GM12878 (cell line): Measurements from ENCODE around the gene SOCS1. TPM values are rescaled to one million over a fixed set of nuclear protein-coding genes. Genes with fewer than 3 reads are reported as not detected.

Experiments used
- ASH2L ChIP-seq: fragments of 300-600, 200-600 bp; sonication (generic); IDR thresholded peaks from 2 replicates; pipeline ENCODE4 v1.6.1; 2017; ENCODE audit warnings: low read depth, mild to moderate bottlenecking, borderline replicate concordance
- CEBPB ChIP-seq, 2 experiments: fragments of 150-350 bp in 1 of 2; IDR thresholded peaks; 2 replicates each; pipeline ENCODE4 v1.6.1; 2012 to 2014; ENCODE audit warnings: low read depth in 2 of 2, low read length in 2 of 2, borderline replicate concordance in 1 of 2, inconsistent platforms in 1 of 2
- CHD4 ChIP-seq: fragments of 200-600 bp; sonication (generic); IDR thresholded peaks from 2 replicates; pipeline ENCODE4 v1.6.1; 2016; ENCODE audit warnings: mild to moderate bottlenecking
- E2F4 ChIP-seq: IDR thresholded peaks from 2 replicates; pipeline ENCODE4 v1.6.1; 2012; ENCODE audit warnings: low read depth, low read length, improper control_type of control experiment
- EZH2 ChIP-seq: IDR thresholded peaks from 2 replicates; pipeline ENCODE4 v1.6.1; 2012; ENCODE audit warnings: low read depth, mild to moderate bottlenecking, control low read depth, inconsistent platforms, low read length, borderline replicate concordance; ENCODE audit not compliant: control insufficient read depth
- GABPA ChIP-seq: IDR thresholded peaks from 2 replicates; pipeline ENCODE4 v1.6.1; 2014; ENCODE audit warnings: antibody characterized with exemption, low read depth, mild to moderate bottlenecking, inconsistent platforms
- IRF3 ChIP-seq: fragments of 450-650 bp; IDR thresholded peaks from 2 replicates; pipeline ENCODE4 v1.6.1; 2014; ENCODE audit warnings: mild to moderate bottlenecking
- JUNB ChIP-seq: IDR thresholded peaks from 2 replicates; pipeline ENCODE4 v1.6.1; 2016; ENCODE audit warnings: antibody characterized with exemption, mild to moderate bottlenecking
- KLF5 ChIP-seq: fragments of 450-650 bp; IDR thresholded peaks from 2 replicates; pipeline ENCODE4 v1.6.1; 2014; ENCODE audit warnings: mild to moderate bottlenecking; ENCODE audit not compliant: partially characterized antibody
- MEF2B ChIP-seq: fragments of 450-650 bp; IDR thresholded peaks from 2 replicates; pipeline ENCODE4 v1.6.1; 2018; ENCODE audit warnings: mild to moderate bottlenecking, moderate library complexity; ENCODE audit not compliant: partially characterized antibody, poor library complexity, severe bottlenecking
- RFX5 ChIP-seq: IDR thresholded peaks from 2 replicates; pipeline ENCODE4 v1.6.1; 2011; ENCODE audit warnings: low read depth, low read length, improper control_type of control experiment
- SMARCA5 ChIP-seq: fragments of 450-650 bp; IDR thresholded peaks from 2 replicates; pipeline ENCODE4 v1.6.1; 2017; ENCODE audit warnings: mild to moderate bottlenecking
- SREBF2 ChIP-seq: IDR thresholded peaks from 2 replicates; pipeline ENCODE4 v1.6.1; 2012; ENCODE audit warnings: mild to moderate bottlenecking, low read length
- STAT3 ChIP-seq: IDR thresholded peaks from 2 replicates; pipeline ENCODE4 v1.6.1; 2011; ENCODE audit warnings: low read depth, low read length, improper control_type of control experiment
- SUPT20H ChIP-seq: IDR thresholded peaks from 2 replicates; pipeline ENCODE4 v1.6.1; 2011; ENCODE audit warnings: low read depth, mild to moderate bottlenecking, low read length, moderate library complexity, borderline replicate concordance; ENCODE audit not compliant: control insufficient read depth
- TCF3 ChIP-seq: IDR thresholded peaks from 2 replicates; pipeline ENCODE4 v1.6.1; 2012; ENCODE audit warnings: low read depth, mild to moderate bottlenecking, low read length, borderline replicate concordance; ENCODE audit not compliant: insufficient read depth
- ZNF592 ChIP-seq: fragments of 450-650 bp; IDR thresholded peaks from 2 replicates; pipeline ENCODE4 v1.6.1; 2017; ENCODE audit warnings: mild to moderate bottlenecking, moderate library complexity
- polyA plus RNA-seq, 11 experiments: library from polyadenylated mRNA; depleted of rRNA in 4 of 11; unstranded in 6 of 11; stranded (reverse) in 5 of 11; fragments of >200 nt; fragmentation: Nextera tagmentation in 4 of 11; fragmentation: Illumina TruSeq in 1 of 11; extraction: Ambion mirVana in 4 of 11; extraction: Trizol in 1 of 11; gene quantifications; 1 replicate in 1 of 11; 2 replicates in 10 of 11; pipeline versions ENCODE4 v1.2.1 to v1.2.3, GENCODE V29; 2011 to 2016; ENCODE audit warnings: inconsistent platforms in 2 of 11, missing spikeins in 2 of 11, low read depth in 1 of 11
- total RNA-seq, 4 experiments: library from RNA; depleted of rRNA in 3 of 4; stranded (reverse); fragments of >200 nt in 3 of 4; fragmentation: Illumina TruSeq in 1 of 4; extraction: Trizol in 1 of 4; gene quantifications; 2 replicates each; pipeline versions ENCODE4 v1.2.1 to v1.2.3, GENCODE V29; 2013 to 2021
- TF ChIP-seq, protein P1 (sequence below): fragments of 450-650 bp; IDR thresholded peaks from 2 replicates; pipeline ENCODE4 v1.6.1; 2017; ENCODE audit warnings: mild to moderate bottlenecking, moderate library complexity

The SOCS1 gene
- total and polyA plus RNA-seq, 10 of the 15 experiments (the other 5 are each of a cell fraction or from before 2014, with no cell fraction given): 0.42 to 39.8 (median 11.2) TPM

DNA sequence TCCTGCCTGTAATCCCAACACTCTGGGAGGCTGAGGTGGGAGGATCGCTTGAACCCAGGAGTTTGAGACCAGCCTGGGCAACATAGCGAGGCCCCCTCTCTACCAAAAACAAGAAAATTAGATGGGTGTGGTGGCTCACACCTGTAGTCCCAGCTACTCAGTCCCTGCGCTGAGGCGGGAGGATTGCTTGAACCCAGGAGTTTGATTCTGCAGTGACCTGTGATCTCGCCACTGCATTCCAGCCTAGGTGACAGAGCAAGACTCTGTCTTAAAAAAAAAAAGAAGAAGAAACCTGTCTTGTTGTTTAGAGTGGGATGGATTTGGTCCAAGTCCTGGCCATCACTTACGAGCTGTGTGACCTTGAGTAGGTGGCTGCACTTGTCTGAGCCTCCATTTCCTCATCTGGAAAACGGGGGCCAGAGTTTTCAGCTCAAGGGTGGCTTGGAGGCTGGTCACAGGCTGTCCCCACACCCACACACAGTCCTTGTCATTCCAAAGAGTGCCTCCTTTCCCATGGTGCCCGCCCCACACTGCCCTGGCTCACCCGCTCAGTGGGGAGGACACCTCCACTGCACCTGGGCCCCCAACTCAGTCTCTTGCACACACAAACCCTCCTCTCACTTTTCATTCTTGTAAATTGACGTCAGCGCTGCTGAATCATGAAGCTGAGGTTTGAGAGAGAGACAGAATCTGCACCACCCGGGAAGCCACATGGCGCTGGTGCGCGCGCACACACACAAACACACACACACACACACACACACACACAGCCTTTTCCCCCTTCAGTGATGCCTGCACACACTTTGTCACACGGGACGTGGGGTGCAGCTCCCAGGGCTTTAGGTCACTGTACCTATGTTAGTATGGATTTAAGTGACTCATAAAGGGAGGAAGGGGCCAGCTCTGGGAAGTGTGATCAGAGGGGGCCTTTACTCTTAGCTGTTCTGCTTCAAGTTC is 4.2 kb downstream of the SOCS1 start (continued):
- TF ChIP-seq STAT3 (no peak), MEF2B (peak; percentile 54), KLF5 (no peak), IRF3 (no peak), RFX5 (no peak), GABPA (no peak), ZNF592 (peak; percentile 68; the same call in 1 of the 2 replicates), EZH2 (no peak), SREBF2 (no peak), TCF3 (peak; percentile 59; the same call in 1 of the 2 replicates), CEBPB (IDR thresholded peaks at IDR 0.05; ENCODE audit: borderline replicate concordance in 1 of 2, low read depth in 2 of 2, low read length in 2 of 2) (no peak), SUPT20H (no peak), CHD4 (no peak), JUNB (peak; percentile 50; the same call in 1 of the 2 replicates), SMARCA5 (peak; percentile 93), ASH2L (no peak), E2F4 (no peak)
- TF ChIP-seq, protein P1, sequence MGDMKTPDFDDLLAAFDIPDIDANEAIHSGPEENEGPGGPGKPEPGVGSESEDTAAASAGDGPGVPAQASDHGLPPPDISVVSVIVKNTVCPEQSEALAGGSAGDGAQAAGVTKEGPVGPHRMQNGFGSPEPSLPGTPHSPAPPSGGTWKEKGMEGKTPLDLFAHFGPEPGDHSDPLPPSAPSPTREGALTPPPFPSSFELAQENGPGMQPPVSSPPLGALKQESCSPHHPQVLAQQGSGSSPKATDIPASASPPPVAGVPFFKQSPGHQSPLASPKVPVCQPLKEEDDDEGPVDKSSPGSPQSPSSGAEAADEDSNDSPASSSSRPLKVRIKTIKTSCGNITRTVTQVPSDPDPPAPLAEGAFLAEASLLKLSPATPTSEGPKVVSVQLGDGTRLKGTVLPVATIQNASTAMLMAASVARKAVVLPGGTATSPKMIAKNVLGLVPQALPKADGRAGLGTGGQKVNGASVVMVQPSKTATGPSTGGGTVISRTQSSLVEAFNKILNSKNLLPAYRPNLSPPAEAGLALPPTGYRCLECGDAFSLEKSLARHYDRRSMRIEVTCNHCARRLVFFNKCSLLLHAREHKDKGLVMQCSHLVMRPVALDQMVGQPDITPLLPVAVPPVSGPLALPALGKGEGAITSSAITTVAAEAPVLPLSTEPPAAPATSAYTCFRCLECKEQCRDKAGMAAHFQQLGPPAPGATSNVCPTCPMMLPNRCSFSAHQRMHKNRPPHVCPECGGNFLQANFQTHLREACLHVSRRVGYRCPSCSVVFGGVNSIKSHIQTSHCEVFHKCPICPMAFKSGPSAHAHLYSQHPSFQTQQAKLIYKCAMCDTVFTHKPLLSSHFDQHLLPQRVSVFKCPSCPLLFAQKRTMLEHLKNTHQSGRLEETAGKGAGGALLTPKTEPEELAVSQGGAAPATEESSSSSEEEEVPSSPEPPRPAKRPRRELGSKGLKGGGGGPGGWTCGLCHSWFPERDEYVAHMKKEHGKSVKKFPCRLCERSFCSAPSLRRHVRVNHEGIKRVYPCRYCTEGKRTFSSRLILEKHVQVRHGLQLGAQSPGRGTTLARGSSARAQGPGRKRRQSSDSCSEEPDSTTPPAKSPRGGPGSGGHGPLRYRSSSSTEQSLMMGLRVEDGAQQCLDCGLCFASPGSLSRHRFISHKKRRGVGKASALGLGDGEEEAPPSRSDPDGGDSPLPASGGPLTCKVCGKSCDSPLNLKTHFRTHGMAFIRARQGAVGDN: peak; percentile 72; the same call in 1 of the 2 replicates
